ENCODE data around the gene SV2A. TPM values are rescaled to one million over a fixed set of nuclear protein-coding genes. Genes with fewer than 3 reads are reported as not detected.

The SV2A gene
- total and polyA plus RNA-seq, 4 donors = 0.94 to 2.4 (median 1.6) TPM

- peak overlapping the region in 1 of 2 donors; percentile 49 for H3K27ac ChIP-seq (ENCODE audit: low read depth in 1 of 2, low read length in 1 of 2)
- H3K27me3 ChIP-seq (ENCODE audit: control insufficient read depth in 3 of 3, insufficient read depth in 3 of 3, low read length in 2 of 3) = no peaks in the 10 kb centered on the region
- H3K9ac ChIP-seq (ENCODE audit: insufficient read depth in 1 of 2, low read length in 2 of 2) = no peak overlapping the region
- ATAC-seq (ENCODE audit: insufficient read depth, low FRiP score) (no peak), DNase-seq (peak in 1 of 3 donors; percentile 29)
- no peaks in the 10 kb centered on the region for H3K9me3 ChIP-seq (ENCODE audit: control insufficient read depth in 4 of 4, insufficient read depth in 3 of 4, low read length in 3 of 4)
- TF ChIP-seq CTCF (IDR thresholded peaks at IDR 0.05; ENCODE audit: control extremely low read depth, extremely low read depth) = no peak
- no peak overlapping the region for H3K4me3 ChIP-seq
- H3K36me3 ChIP-seq (ENCODE audit: control insufficient read depth in 4 of 4, insufficient read depth in 4 of 4, low read length in 4 of 4) = peaks cover 0 to 5% (median 2%) of the 10 kb centered on the region in 4 donors
- peaks cover 5 to 27% (median 13%) of the 10 kb centered on the region in 5 donors for H3K4me1 ChIP-seq (ENCODE audit: control insufficient read depth in 5 of 5, insufficient read depth in 5 of 5, low read length in 5 of 5)
Observed at GRCh38 chr1:149937759-149938158, 20.1 kb upstream of the SV2A start.

GRCh38 chr1:149936992-149937705 lies 19.5 kb upstream of the SV2A start:
- H3K27ac ChIP-seq (ENCODE audit: low read depth in 1 of 2, low read length in 1 of 2) = no peak overlapping the region
- WGBS, 2 donors = 30 to 57% methylated on average over 8 of the region's 8 CpGs
- H3K4me3 ChIP-seq = peak overlapping the region; percentile 55
- no peaks in the 10 kb centered on the region for H3K9me3 ChIP-seq (ENCODE audit: control insufficient read depth in 4 of 4, insufficient read depth in 3 of 4, low read length in 3 of 4)
- H3K4me1 ChIP-seq (ENCODE audit: control insufficient read depth in 5 of 5, insufficient read depth in 5 of 5, low read length in 5 of 5) = peaks cover 5 to 27% (median 13%) of the 10 kb centered on the region in 5 donors
- DNase-seq (peak; percentile 19 to 57 (median 55)), ATAC-seq (ENCODE audit: insufficient read depth, low FRiP score) (peak; percentile 37)
- TF ChIP-seq CTCF (IDR thresholded peaks at IDR 0.05; ENCODE audit: control extremely low read depth, extremely low read depth) = no peak
- H3K36me3 ChIP-seq (ENCODE audit: control insufficient read depth in 4 of 4, insufficient read depth in 4 of 4, low read length in 4 of 4) = peaks cover 0 to 5% (median 2%) of the 10 kb centered on the region in 4 donors
- H3K9ac ChIP-seq (ENCODE audit: insufficient read depth in 1 of 2, low read length in 2 of 2) = peak overlapping the region in 1 of 2 donors; percentile 75
- H3K27me3 ChIP-seq (ENCODE audit: control insufficient read depth in 3 of 3, insufficient read depth in 3 of 3, low read length in 2 of 3) = no peaks in the 10 kb centered on the region

GRCh38 chr1:149936170-149936991 lies 18.7 kb upstream of the SV2A start, which contains the start of gene MTMR11:
Gene MTMR11 (minus strand): TSS chr1:149936879. CDS start chr1:149936647, 232 bp downstream.
- Histone ChIP-seq H3K4me1 (ENCODE audit: control insufficient read depth in 5 of 5, insufficient read depth in 5 of 5, low read length in 5 of 5) (peaks cover 5 to 22% (median 13%) of the 10 kb centered on the region in 5 donors), H3K4me3 (peak within 1 kb of the TSS; percentile 55), H3K9ac (ENCODE audit: insufficient read depth in 1 of 2, low read length in 2 of 2) (peak within 1 kb of the TSS; percentile 51 to 75), H3K27ac (ENCODE audit: low read depth in 1 of 2, low read length in 1 of 2) (no peak within 1 kb of the TSS), H3K27me3 (ENCODE audit: control insufficient read depth in 3 of 3, insufficient read depth in 3 of 3, low read length in 2 of 3) (no peaks in the 10 kb centered on the region), H3K36me3 (ENCODE audit: control insufficient read depth in 4 of 4, insufficient read depth in 4 of 4, low read length in 4 of 4) (peaks cover 0 to 9% (median 3%) of the 10 kb centered on the region in 4 donors), H3K9me3 (ENCODE audit: control insufficient read depth in 4 of 4, insufficient read depth in 3 of 4, low read length in 3 of 4) (no peaks in the 10 kb centered on the region)
- no peak for ATAC-seq (ENCODE audit: insufficient read depth, low FRiP score)
- TF ChIP-seq CTCF (IDR thresholded peaks at IDR 0.05; ENCODE audit: control extremely low read depth, extremely low read depth) = no peak
- peak; percentile 53 to 79 (median 77) for DNase-seq
- 38 to 59% methylated on average over 18 of the region's 18 CpGs for WGBS, 2 donors

Data from lung (tissue), 12 donors.